RPMI7951 (cell line): ENCODE results near the gene SGTB. TPM values are rescaled to one million over a fixed set of nuclear protein-coding genes. Genes with fewer than 3 reads are reported as not detected.

Experiments
- DNase-seq: peaks from one replicate; pipeline ENCODE4 v3.0.0-alpha.2; 2012; ENCODE audit warnings: low read depth
- total RNA-seq: library from RNA; depleted of rRNA; stranded (reverse); fragments of >200 nt; shearing (Covaris generic); gene quantifications from 2 replicates; pipeline ENCODE4 v1.2.3, GENCODE V29; 2014; rRNA removed

SGTB gene
- total RNA-seq = 7.7 and 9.0 TPM in 2 replicates

- peak; percentile 77 for DNase-seq
Measured at GRCh38 chr5:65721720-65722574, at the start of gene SGTB, which contains the start of gene NLN. Gene SGTB, minus strand, starts transcription at chr5:65722109. Its CDS starts 1,302 bp downstream, at chr5:65720807. Gene NLN, plus strand, starts transcription at chr5:65722205. Its CDS starts 169 bp downstream, at chr5:65722374.

GRCh38 chr5:65771266-65771665, 49.4 kb upstream of the SGTB start:
- no peak for DNase-seq

- peak; percentile 50 for DNase-seq
Measured at GRCh38 chr5:65769539-65769938, 47.6 kb upstream of the SGTB start.

- no peak for DNase-seq
Measured at GRCh38 chr5:65768723-65769346, 46.9 kb upstream of the SGTB start.

- DNase-seq = peak; percentile 6
Measured at GRCh38 chr5:65767565-65767964, 45.7 kb upstream of the SGTB start.

- no peak for DNase-seq
Measured at GRCh38 chr5:65766781-65767180, 44.9 kb upstream of the SGTB start.

GRCh38 chr5:65766175-65766574, 44.3 kb upstream of the SGTB start:
- DNase-seq = no peak

- DNase-seq = no peak
Measured at GRCh38 chr5:65765582-65765981, 43.7 kb upstream of the SGTB start.

GRCh38 chr5:65762234-65762633, 40.3 kb upstream of the SGTB start:
- peak; percentile 57 for DNase-seq

- DNase-seq = peak; percentile 40
Measured at GRCh38 chr5:65760504-65761275, 38.8 kb upstream of the SGTB start.

- no peak for DNase-seq
Measured at GRCh38 chr5:65758546-65759144, 36.7 kb upstream of the SGTB start.

- DNase-seq = no peak
Measured at GRCh38 chr5:65753189-65753588, 31.3 kb upstream of the SGTB start.

GRCh38 chr5:65750938-65751337, 29.0 kb upstream of the SGTB start:
- no peak for DNase-seq

- DNase-seq = no peak
Measured at GRCh38 chr5:65749956-65750355, 28.0 kb upstream of the SGTB start.

GRCh38 chr5:65749221-65749844, 27.4 kb upstream of the SGTB start:
- no peak for DNase-seq

- peak; percentile 63 for DNase-seq
Measured at GRCh38 chr5:65742565-65743231, 20.8 kb upstream of the SGTB start.

GRCh38 chr5:65739162-65739561, 17.3 kb upstream of the SGTB start:
- DNase-seq = no peak

- no peak for DNase-seq
Measured at GRCh38 chr5:65738305-65738704, 16.4 kb upstream of the SGTB start.

GRCh38 chr5:65737842-65738241, 15.9 kb upstream of the SGTB start:
- DNase-seq = no peak

- no peak for DNase-seq
Measured at GRCh38 chr5:65736011-65736410, 14.1 kb upstream of the SGTB start.

- DNase-seq = no peak
Measured at GRCh38 chr5:65734921-65735320, 13.0 kb upstream of the SGTB start.
